Heart right ventricle (tissue), 16 donors: ENCODE data around the gene CDK14. TPM values are rescaled to one million over a fixed set of nuclear protein-coding genes. Genes with fewer than 3 reads are reported as not detected.

Experiments used
- ATAC-seq, 8 donors: fragments of 200-7000 bp; cut with Tn5 transposase; one replicate each; pipeline ENCODE4 v1.9.1; 2020; ENCODE audit warnings: mild to moderate bottlenecking in 8 of 8, moderate library complexity in 8 of 8, moderate number of reproducible peaks in 1 of 8
- DNase-seq, 2 donors: peaks; one replicate each; pipeline ENCODE4 v3.0.0-alpha.2; 2020
- H3K27ac ChIP-seq, 10 donors: fragments of 200-600 bp; sonication (generic) in 2 of 10; one replicate each; pipeline versions ENCODE4 v1.5.0 to v1.8.0; 2020 to 2022; ENCODE audit warnings: mild to moderate bottlenecking in 3 of 10
- H3K27me3 ChIP-seq, 7 donors: fragments of 200-600 bp; one replicate each; pipeline ENCODE4 v1.8.0; 2021 to 2022; ENCODE audit warnings: mild to moderate bottlenecking in 2 of 7
- H3K36me3 ChIP-seq, 9 donors: fragments of 200-600 bp; sonication (generic) in 1 of 9; one replicate each; pipeline versions ENCODE4 v1.5.0 to v1.8.0; 2020 to 2022; ENCODE audit warnings: mild to moderate bottlenecking in 2 of 9
- H3K4me1 ChIP-seq, 9 donors: fragments of 200-600 bp; sonication (generic) in 1 of 9; one replicate each; pipeline versions ENCODE4 v1.5.0 to v1.8.0; 2020 to 2022; ENCODE audit warnings: mild to moderate bottlenecking in 4 of 9
- H3K4me3 ChIP-seq, 10 donors: fragments of 200-600 bp; sonication (generic) in 2 of 10; one replicate each; pipeline versions ENCODE4 v1.5.0 to v1.8.0; 2020 to 2022; ENCODE audit warnings: mild to moderate bottlenecking in 7 of 10, moderate library complexity in 2 of 10
- H3K9me3 ChIP-seq, 11 donors: fragments of 200-600 bp in 10 of 11; sonication (generic) in 2 of 11; one replicate each; pipeline versions ENCODE4 v1.5.0 to v1.8.0; 2013 to 2022; ENCODE audit warnings: mild to moderate bottlenecking in 2 of 11, control low read depth in 1 of 11, moderate library complexity in 1 of 11
- WGBS, 2 donors: extraction: QIAGEN DNeasy Blood & Tissue Kit; methylation state at CpG; one replicate each; pipeline ENCODE4 v1.1.7; 2013; ENCODE audit warnings: inconsistent platforms in 1 of 2; 5-methylcytosine and 5-hydroxymethylcytosine counted together
- intact Hi-C, 10 donors: fragments of 100-400 bp; cut with DNase I; formaldehyde crosslinking; loops; one replicate each; pipeline versions ENCODE4 v1.11.1 to v1.14.2; 2022
- polyA plus RNA-seq, 2 donors: library from polyadenylated mRNA; stranded (reverse); fragments of 200-250 nt; gene quantifications; one replicate each; pipeline ENCODE4 v1.2.3, GENCODE V29; 2013
- total RNA-seq, 10 donors: library from RNA; stranded (reverse); fragmentation: NEBNext Ultra II Directional in 3 of 10; extraction: Animal tissue kit (Norgen Biotek cat#: 25700) in 3 of 10; gene quantifications; one replicate each; pipeline versions ENCODE4 v1.2.1 to v1.2.4, GENCODE V29; 2021 to 2023
- TF ChIP-seq, protein P1 (sequence below), 9 donors: fragments of 200-600 bp; sonication (generic) in 2 of 9; IDR thresholded peaks; one replicate each; pipeline versions ENCODE4 v1.5.0 to v1.8.0; 2021 to 2022; ENCODE audit warnings: antibody characterized with exemption in 9 of 9, mild to moderate bottlenecking in 5 of 9, moderate library complexity in 1 of 9
- donor health status: Arrhythmogenic right ventricular cardiomyopathy.
- donor health status: ischemic (EF 13 %, LVEDD 7.1; RV severe dilation, severe dysfunction).
- donor health status: healthy with polysubstance abuse.
- donor health status: DM: no; HTN: yes; CAD: no.
- donor health status: DM: no; HTN: no; CAD: no.
- donor health status: ischemic (EF 25% LVEDD 6.9; RV normal size, moderate dysfunction).
- donor health status: ischemic (EF 25% LVEDD 5.7; RV mildly dilated, moderate dysfunction).
- donor health status: healthy.
- donor health status: DM: yes; HTN: yes; CAD: no.
- donor health status: Ischemic cardiomyopathy.
- donor health status: ischemic (EF 35%, LVEDD 5.7; RV mildly dilated, moderate dysfunction).
- donor health status: nonischemic (EF 11% LVEDD 7.7; RV severe dilation, severe dysfunction).
- donor health status: DM: yes; HTN: yes; CAD: no.
- donor health status: PGD.
- donor health status: ischemic (EF 29% LVEDD 5.4; RV normal size, mild dysfunction).
- donor health status: nonischemic (EF 23%, LVEDD 6.1; RV moderate dilation, normal function).

CDK14 gene
- total and polyA plus RNA-seq, 12 donors = 3.9 to 36.5 (median 21.4) TPM

DNA sequence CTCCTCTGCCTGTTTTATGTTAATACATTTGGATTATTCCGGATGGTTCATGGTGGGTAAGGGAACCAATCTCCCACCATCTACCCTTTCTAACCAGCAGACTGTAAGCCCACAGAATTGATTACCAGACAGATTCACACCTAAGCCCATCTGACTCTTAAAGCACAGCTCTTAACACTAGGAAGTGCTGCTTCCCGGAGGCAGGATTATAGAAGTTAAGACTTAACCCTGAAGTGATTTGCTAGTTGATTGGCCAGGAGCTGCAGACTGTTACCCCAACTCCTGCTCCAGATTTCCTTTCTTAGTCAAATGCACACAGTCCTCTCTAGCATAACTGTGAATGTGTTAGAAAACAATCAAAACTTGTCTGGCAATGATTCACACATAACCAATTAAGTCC lies 221.7 kb downstream of the CDK14 start:
- Histone ChIP-seq H3K9me3 (peaks cover 0 to 7% (median 0%) of the 10 kb centered on the region in 11 donors), H3K27ac (no peak overlapping the region), H3K27me3 (no peaks in the 10 kb centered on the region), H3K4me1 (peaks cover 0 to 17% (median 0%) of the 10 kb centered on the region in 9 donors), H3K4me3 (no peak overlapping the region), H3K36me3 (no peaks in the 10 kb centered on the region)
- DNase-seq (no peak), ATAC-seq (no peak)
- intact Hi-C loops = no loop called here
- TF ChIP-seq, protein P1, sequence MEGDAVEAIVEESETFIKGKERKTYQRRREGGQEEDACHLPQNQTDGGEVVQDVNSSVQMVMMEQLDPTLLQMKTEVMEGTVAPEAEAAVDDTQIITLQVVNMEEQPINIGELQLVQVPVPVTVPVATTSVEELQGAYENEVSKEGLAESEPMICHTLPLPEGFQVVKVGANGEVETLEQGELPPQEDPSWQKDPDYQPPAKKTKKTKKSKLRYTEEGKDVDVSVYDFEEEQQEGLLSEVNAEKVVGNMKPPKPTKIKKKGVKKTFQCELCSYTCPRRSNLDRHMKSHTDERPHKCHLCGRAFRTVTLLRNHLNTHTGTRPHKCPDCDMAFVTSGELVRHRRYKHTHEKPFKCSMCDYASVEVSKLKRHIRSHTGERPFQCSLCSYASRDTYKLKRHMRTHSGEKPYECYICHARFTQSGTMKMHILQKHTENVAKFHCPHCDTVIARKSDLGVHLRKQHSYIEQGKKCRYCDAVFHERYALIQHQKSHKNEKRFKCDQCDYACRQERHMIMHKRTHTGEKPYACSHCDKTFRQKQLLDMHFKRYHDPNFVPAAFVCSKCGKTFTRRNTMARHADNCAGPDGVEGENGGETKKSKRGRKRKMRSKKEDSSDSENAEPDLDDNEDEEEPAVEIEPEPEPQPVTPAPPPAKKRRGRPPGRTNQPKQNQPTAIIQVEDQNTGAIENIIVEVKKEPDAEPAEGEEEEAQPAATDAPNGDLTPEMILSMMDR (IDR thresholded peaks at IDR 0.05) = no peak
- WGBS, 2 donors = 38 to 43% methylated on average over 2 of the region's 2 CpGs

DNA sequence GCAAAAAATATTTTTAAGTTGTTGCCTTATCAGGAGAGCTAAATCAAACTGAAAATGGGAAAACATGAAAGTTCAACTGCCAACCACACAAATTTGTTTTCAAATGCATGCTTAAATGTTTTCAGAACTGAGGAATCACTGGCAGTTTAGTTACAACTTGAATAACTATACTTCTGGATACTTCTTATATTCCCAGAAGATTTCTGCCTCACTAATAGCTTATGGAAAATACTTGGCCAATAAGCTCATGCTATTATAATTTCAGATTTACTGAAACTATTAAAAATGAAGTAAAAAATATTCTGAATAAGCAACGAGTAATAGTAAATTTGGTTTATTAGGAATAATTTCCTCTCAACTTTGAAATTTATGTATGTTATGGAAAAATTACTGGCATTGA lies 222.2 kb downstream of the CDK14 start:
- peaks cover 0 to 7% (median 0%) of the 10 kb centered on the region in 11 donors for H3K9me3 ChIP-seq

DNA sequence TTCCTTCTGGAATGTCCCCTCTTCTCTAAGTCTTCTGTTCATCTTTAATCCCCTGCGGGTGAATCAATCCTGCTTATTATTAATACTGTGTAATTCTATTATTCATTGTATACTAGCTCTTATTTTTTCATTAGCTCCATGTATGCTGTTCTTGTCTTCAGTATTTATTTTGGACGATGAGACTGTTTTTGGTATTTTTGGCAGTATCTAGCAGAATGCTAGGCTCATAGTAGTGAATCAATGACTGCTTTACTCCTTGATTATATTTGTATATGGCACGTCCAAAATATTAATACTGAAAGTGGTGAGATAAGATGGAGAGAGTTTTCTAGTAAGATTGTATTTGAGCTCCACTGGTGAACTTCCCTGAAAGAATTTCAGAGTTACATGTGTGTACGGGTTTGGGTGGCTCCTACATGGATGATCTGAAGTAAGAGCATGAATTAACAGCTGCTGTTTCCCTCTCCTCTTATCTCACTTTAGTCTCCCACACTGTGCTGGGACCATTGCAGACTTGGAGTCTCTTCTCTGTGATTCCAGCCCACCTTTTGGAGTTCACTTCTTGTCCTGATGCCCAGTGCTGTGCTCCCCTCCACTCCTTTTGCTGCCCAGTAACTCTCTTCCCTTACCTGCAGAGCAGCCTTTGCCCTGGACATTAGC lies 226.0 kb downstream of the CDK14 start:
- ATAC-seq = peak in 6 of 8 donors; percentile 8 to 42 (median 34)
- TF ChIP-seq, protein P1 (IDR thresholded peaks at IDR 0.05) = no peak
- WGBS, 2 donors = 67% methylated on average over 4 of the region's 4 CpGs

More for the DNA sequence above, 222.2 kb downstream of the CDK14 start:
- no peak for DNase-seq
- no peak overlapping the region for H3K27ac ChIP-seq
- intact Hi-C loops = no loop called here
- 78 to 79% methylated on average over 1 of the region's 1 CpG for WGBS, 2 donors
- peaks cover 0 to 17% (median 0%) of the 10 kb centered on the region in 9 donors for H3K4me1 ChIP-seq
- TF ChIP-seq, protein P1 (IDR thresholded peaks at IDR 0.05) = no peak
- no peaks in the 10 kb centered on the region for H3K36me3 ChIP-seq
- H3K4me3 ChIP-seq = no peak overlapping the region
- no peaks in the 10 kb centered on the region for H3K27me3 ChIP-seq
- no peak for ATAC-seq

DNA sequence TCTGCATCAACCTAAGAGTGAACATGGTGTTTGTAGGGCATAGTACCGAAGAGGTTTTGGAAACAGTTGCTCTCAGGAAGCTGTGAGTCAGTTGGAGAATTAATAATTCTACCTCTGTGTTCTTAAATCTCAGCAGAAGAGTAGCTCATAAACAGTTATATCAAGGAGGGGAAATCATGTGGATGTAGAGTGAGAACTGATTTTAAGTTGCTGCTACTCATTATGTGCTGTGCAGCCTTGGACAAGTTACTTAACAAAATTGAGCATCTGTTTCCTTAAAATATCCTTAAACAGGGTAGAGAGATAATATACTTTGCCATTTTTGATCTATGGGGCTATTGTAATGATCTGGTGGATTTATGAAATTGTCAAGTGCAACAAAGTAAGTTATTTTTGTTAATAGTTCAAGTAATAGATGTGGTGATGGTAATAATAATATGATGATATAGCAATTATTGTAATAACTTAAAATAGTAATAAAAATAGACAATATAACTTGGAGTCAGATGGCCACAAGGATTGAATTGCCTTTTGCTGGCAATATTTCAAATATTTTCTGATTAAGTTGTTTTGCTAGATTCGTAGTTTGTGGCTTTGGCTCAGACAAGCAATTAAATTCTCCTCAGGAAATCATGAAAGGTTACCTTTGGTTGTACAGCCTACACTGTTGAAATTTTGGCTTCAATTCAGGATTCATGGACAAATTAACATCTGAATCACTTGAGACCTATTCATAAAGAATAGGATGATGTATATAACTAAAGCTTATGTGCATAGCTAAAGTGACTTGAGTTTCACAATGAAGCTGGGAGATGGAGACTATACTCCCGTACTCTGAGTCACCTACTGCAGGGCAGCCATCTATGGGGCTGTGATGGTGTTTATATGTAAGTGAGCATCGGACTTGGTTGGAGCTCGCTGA lies 228.5 kb downstream of the CDK14 start:
- peak overlapping the region in 1 of 10 donors; percentile 69 for H3K27ac ChIP-seq
- no peaks in the 10 kb centered on the region for H3K27me3 ChIP-seq
- intact Hi-C loops = loop anchor here in 2 of 10 donors (1.0 to 10.0 kb wide), 2 partner anchors 25 to 100 kb away; no protein-coding TSS in a partner anchor
- peaks cover 0 to 10% (median 0%) of the 10 kb centered on the region in 11 donors for H3K9me3 ChIP-seq
- ATAC-seq = no peak
- WGBS, 2 donors = 66 to 71% methylated on average over 5 of the region's 5 CpGs
- peaks cover 0 to 23% (median 4%) of the 10 kb centered on the region in 9 donors for H3K4me1 ChIP-seq
- no peak overlapping the region for H3K4me3 ChIP-seq
- TF ChIP-seq, protein P1 (IDR thresholded peaks at IDR 0.05) = no peak
- no peaks in the 10 kb centered on the region for H3K36me3 ChIP-seq
- no peak for DNase-seq

More for the DNA sequence above, 226.0 kb downstream of the CDK14 start:
- Histone ChIP-seq H3K9me3 (no peaks in the 10 kb centered on the region), H3K4me3 (no peak overlapping the region), H3K27ac (peak overlapping the region in 1 of 10 donors; percentile 6), H3K4me1 (peaks cover 0 to 28% (median 4%) of the 10 kb centered on the region in 9 donors), H3K36me3 (no peaks in the 10 kb centered on the region), H3K27me3 (no peaks in the 10 kb centered on the region)
- no peak for DNase-seq
- intact Hi-C loops = loop anchor here in 1 of 10 donors (10.0 kb wide), 1 partner anchor 97 kb away; no protein-coding TSS in a partner anchor
